Panc1 (cell line): ENCODE measurements around the gene TEX52.

Source experiments
- CTCF ChIP-seq: fragments of 450-650 bp; IDR thresholded peaks from 2 replicates; pipeline ENCODE4 v1.5.1; 2017; ENCODE audit warnings: mild to moderate bottlenecking
- REST ChIP-seq, 2 experiments: IDR thresholded peaks; 2 replicates each; pipeline ENCODE4 v1.6.1; 2011 to 2012; ENCODE audit warnings: low read depth in 2 of 2, control low read depth in 1 of 2, low read length in 1 of 2, mild to moderate bottlenecking in 1 of 2, moderate library complexity in 1 of 2; ENCODE audit not compliant: insufficient read depth in 1 of 2
- SIN3A ChIP-seq: IDR thresholded peaks from 2 replicates; pipeline ENCODE4 v1.6.1; 2012; ENCODE audit warnings: low read depth, mild to moderate bottlenecking, low read length, moderate library complexity, borderline replicate concordance; ENCODE audit not compliant: insufficient read depth

- TF ChIP-seq CTCF (no peak), SIN3A (no peak), REST (IDR thresholded peaks at IDR 0.05; ENCODE audit: insufficient read depth in 1 of 2, low read depth in 2 of 2, low read length in 1 of 2) (no peak)
These were observed 30.8 kb downstream of the TEX52 start for GRCh38 chr12:2826036-2826435.
